Measurements from ENCODE around the gene TRIM2.
A peak's percentile ranks its signal among the peaks of the same experiment; 100 is the strongest.

TRIM2 gene

DNA sequence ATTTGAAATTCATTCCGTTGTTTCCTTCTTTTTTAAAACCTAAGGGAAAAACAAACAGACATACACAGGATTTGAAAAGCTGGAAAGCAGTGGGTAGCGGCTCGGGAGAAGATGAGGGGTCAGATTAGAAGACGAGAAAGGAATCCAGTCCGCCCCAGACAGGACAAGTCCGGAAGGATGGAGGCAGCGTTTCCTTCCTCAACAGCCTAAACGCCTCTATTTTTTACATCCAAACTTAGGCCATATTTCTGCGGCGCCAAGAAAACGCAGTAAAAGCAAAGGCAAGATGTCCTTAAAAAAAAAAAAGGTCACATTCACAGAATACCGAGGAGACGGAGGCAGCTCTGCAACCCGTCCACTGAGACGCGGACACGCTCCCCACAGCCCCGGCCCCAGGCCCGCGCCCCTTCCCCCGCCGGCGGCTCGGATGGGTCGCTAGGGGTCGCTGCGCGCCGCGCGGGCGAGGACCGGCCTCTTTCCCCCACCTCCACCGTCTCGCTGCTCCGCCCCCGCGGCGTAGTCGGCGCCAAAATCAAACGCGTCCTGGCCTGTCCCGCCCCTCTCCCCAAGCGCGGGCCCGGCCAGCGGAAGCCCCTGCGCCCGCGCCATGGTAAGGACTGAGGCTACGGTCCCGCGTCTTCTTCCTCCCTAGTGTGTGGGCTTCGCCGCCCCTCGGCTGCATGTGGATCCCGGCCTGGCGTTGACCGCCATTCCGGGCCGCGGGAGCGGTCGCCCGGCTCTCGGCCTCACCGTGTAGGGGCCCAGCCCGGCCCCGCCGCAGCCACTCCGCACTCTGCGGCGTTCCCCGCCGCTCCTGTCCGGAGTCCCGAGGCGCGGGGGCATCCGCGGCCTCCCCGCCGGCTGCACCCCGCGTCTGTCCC is 140.1 kb downstream of the TRIM2 start, which contains the start of gene MND1:
Gene MND1, plus strand, starts transcription at position 558 of the 881 bp plus-strand sequence. Its CDS starts 50 bp downstream, at position 608.
- DNase-seq = peak; percentile 29

DNA sequence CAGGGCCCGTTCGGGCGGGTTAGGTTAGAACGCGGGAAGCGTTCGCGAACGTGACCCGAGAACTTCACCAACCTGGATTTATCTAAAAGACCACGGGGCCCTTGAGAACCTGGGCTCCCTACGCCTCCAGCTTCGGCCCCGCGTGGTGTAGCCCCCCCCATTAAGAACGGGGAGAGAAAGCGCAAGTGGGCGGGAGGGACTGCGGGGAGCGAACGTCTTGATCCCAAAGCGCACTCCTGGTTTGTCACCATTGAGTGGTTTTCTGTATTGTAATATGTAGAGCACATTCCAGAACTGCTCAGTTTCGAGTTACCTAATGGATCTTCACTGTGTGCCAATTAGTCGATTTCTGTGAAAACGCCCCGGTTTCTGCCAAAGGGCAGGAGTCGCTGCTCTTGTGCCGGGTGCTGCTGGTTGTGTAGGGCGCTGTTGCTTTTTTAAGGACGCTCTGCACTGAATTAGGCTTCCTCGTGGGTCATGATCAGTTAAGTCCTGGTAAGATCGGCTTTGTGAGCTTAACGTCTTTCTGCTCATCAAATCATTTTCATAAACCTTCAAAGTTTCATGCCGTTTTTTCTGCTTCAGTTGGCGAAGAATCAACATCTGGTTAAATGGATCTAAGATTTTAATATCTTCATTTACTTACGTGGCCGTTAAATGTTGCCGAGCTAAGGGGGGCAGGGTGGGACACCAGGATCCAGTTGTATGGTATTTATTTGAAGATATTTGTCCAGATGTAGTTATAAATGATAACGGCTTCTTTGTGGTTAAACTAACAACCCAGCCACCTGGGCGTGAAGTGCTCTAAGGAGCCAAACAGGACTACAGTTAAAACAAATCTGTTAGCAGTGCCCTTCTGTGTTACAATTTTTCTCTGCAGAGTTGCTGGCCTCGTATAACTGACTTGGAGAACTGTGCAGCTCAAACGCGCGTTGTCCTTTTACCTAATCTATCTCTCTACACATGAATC is 141.1 kb downstream of the TRIM2 start:
- peak; percentile 32 for DNase-seq

DNA sequence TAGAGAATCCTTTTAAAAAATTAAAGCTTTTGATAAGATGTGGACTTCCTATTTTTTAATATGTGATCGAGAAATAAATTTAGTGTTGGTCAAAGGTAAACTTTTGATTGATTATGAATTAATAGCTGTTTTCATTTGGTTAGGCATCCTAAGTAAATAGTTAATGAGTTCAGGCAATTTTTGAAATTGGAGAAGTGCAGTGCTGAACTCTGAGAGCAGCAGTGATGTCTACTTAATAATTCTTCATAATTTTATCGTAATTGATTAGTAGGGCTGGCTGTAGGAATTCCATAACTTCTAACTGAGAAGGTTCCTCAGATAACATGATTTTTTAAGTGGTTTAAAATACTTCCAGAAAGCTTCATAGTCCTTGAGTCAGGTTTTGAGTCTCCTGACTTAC is 141.8 kb downstream of the TRIM2 start:
- DNase-seq = no peak

DNA sequence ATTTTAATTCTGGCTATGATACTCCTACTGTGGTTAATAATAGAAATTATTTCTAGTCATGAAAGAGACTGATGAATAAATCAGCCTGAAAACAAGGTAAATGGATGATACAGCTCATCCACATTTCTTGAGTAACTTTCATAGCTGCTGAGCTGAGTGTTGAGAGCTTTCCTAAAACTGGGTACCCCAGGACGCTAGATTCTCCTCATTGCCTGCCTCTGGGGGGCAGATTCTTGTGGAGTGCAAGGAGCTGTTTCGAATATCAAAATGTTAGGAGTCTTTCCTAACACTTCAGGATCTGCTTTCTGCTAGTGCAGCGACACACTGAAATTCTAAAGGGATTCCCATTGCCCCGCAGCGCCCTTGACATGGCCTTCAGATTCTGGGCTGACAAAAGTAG is 142.3 kb downstream of the TRIM2 start:
- DNase-seq = no peak

DNA sequence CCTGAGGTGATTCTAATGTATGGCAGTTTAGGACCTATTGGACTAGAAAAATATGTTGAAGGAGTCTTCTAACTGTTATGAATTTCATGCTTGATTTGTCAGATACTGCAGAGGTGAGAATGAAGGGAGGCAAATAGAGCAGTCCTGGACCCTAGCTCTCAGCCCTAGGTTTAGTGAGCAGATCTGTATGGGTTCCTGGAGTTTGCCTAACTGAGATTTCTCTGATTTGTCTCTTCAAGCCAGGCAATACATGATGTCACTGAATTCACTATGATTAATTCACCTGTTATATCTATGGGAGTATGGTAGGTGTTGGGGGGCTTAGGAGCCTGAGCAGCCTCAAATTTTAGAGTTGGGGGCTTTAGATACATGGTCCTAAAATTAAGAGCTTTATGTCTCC is 142.9 kb downstream of the TRIM2 start:
- DNase-seq = no peak

DNA sequence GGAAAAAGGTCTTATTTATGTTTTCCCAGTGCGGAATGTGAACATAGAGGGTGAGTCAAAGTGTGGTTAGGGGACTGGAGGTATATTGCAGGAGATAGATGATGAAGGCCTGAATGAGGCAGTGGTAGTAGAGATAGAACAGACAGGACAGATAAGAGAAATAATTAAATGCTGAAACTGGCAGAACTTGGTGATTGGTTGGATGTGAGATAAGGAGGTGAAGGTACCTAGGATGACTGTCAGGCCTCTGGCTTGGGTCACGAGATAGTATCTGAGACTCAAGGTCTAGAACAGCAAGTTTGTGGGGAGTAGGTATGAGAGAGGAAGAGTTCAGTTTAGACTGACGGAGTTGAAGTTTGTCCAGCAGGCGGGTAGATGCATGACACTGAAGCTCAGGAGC is 143.8 kb downstream of the TRIM2 start:
- no peak for DNase-seq

DNA sequence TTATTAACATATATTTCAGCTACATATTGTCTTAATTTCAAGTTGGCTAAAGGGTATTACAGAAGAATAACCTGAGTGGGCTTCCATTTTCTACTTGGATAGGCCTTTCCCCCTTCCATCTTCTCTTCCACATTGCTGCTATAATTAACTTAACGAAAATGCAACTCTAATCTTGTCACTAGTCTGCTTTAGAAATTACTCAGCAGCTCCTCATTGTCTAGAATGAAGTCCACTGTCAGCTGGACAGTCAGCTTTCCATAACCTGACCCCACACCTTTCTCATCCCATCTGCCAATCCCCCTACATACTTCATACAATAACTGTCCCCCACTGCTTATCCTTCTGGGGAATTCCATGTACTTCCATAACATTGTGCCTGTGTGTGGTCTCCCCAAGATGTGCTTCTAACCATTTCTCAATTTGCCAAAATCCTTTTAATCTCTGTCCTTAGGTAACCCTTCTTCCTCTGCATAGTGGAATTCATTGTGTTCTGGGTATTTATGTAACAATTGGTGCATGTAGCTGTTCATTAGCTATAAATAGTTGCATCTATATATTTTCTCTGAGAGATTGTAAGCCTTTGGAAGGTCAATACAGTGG is 145.1 kb downstream of the TRIM2 start:
- DNase-seq = no peak

DNA sequence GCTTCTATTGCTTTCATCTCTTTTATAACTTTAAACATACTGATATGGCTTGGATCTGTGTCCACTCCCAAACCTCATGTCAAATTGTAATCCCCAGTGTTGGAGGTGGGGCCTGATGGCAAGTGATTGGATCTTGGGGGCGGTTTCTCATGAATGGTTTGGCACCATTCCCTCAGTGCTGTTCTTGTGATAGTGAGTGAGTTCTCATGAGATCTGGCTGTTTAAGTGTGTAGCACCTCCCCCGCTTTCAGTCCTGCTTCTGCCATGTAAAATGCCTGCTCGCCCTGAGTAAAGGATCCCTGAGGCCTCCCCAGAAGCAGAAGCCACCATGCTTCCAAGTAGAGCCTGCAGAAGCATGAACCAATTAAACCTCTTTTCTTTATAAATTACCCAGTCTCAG is 157.9 kb downstream of the TRIM2 start:
- DNase-seq = no peak

DNA sequence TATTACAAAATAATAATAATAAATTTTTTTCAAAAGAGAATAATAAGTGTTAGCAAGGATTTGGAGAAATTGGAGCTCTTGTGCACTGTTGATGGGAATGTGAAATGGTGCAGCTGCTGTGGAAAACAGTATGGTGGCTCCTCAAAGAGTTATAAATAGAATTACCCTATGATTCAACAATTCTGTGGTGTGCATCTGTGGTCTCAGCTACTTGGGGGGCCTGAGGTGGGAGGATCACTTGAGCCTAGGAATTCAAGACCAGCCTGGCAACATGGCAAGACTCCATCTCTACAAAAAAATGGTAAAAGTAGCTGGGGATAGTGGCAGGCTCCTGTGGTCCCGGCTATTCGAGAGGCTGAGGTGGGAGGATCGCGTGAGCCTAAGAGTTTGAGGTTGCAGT is 159.8 kb downstream of the TRIM2 start:
- DNase-seq = no peak

DNA sequence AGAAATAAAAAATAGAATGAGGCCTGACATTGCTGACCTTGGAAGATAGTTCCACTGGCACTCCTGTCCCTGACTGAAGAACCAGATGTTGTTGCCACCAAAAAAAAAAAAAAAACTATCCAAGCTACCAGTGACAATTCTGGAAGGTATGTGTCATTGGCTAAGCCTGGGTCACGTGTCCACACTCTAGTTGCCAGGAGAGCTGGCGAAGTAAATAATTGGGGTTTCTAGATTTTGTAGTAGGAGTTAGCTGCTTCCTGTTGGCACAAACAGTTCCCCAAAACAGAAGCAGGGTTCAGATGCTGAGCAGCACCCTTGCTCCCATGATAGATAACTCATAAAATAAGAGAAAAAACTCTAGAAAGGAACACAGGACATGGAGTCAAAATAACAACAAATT is 160.8 kb downstream of the TRIM2 start:
- DNase-seq = no peak

DNA sequence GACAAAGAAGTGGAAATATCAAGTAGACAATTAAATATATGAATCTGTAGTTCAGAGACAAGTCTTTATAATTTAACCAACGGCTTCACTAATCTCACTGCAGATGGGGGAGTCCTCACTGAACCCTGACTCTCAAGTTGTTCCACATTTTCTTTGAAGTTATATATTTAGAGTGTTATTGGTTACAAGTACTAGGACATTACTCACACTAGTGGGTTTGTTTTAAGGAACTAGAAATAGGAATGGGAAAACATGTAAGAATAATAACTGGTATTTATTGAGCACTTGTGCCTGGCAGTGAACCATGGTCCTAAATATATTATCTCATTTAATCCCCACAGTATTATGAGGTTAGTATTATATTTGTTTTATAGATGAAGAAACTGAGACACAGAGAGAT is 162.2 kb downstream of the TRIM2 start:
- DNase-seq = no peak

DNA sequence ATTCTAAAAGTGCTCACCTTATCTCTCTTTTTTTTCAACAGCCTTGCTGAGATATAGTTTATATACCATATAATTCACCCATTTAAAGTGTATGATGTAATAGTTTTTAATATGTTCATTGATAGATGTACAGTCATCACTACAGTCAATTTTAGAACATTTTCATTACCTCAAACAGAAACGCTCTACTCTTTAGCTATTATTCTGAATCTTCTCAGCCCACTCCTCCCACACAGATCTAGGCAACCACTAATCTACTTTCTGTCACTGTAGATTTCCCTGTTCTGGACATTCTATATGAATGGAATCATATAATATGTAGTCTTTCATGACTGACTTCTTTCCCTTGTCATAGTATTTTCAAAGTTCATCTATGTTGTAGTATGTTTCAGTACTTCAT is 162.8 kb downstream of the TRIM2 start:
- no peak for DNase-seq

DNA sequence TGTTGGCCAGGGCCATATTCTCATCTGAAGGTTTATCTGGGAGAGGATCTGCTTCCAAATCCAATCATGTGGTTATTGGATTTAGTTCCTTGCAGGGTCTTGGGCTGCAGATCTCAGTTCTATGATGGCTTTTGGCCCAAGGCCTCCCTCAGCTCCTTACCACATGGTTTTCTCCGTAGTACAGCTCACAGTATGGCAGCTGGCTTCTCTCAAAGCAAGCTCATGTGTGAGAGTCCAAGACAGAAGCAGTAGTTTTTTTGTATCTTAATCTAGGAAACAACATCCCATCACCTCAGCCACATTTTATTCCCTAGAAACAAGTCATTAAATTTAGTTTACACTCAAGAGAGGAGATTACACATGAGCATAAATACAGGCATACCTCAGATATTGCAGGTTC is 164.8 kb downstream of the TRIM2 start:
- no peak for DNase-seq

DNA sequence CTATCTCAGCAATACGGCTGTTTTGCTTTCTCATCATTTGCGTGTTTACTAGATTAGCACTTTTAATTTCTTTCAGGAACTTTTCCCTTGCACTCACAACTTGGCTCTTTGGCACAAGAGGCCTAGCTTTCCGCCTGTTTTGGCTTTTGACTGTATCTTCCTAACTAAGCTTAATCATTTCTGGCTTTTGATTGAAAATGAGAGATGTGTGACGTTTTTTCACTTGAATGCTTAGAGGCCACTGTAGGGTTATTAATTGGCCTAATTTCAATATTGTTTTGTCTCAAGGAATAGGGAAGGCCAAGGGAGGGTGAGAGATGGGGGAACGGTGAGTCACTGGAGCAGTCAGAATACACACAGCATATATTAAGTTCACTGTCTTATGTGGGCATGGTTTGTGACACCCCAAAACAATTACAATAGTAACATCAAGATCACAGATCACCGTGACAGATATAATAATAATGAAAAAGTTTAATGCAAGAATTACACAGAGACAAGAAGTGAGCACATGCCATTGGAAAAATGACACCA is 167.5 kb downstream of the TRIM2 start:
- DNase-seq = no peak

DNA sequence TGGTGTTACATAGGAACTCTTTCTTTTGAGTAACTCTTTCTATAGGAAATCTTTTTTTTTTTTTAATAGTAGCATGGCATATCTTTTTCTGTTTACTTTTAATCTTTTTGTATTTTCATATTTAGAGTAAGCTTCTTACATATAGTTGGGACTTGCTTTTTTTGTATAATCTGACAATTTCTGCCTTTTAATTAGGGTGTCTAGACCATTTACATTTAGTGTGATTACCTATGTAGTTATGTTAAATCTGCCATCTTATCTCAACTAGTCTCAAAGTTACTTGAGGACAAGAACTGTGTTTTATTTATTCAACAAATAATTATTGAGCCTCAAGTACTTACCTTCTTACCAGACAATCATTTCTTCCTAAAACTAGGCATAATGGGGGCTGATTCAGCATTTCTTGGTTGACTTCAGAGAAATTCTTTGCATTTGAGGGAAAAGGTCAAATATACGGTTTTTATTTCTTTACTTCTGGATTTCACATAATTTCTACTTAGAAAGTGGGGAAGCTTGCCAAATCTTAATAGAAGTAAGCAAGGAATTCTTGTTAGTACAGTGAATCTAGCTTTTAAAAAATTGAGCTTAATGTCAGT is 168.8 kb downstream of the TRIM2 start:
- DNase-seq = no peak

DNA sequence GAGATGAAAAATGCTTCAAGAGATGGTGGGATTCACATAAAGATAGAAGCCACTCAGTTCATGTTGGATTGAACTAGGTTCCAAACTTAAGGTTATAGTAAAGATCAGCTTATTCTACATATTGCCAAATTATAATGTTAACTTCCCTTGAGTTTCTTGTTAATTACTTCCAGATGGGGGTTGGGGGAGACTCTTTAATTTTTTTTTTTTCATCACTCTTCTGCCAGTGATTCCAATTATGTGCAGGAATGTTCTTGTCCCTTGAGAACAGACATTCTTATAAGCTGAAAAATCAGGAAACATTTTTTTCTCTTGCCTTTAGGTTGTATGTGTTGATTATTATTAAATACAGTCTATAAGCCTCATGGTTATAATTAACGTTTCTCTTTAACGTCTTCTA is 170.2 kb downstream of the TRIM2 start:
- no peak for DNase-seq

DNA sequence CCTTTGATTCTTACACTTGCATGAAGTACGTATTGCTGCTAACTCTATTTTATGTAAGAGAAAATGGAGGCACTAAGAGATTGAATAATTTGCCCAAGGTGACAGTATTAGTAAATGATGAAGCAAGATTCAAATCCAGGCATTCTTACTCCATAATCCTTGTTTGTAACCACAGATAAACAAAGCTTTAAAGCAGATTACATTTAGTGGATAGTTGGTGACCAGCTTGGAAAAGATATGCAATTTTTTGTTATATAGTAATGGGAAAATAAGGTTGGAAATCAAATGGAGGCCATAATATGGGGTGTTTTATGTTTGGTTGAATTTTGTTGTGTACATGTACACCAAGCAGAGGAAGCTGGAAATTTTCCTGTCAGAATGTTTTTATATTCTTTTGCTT is 171.1 kb downstream of the TRIM2 start:
- no peak for DNase-seq

DNA sequence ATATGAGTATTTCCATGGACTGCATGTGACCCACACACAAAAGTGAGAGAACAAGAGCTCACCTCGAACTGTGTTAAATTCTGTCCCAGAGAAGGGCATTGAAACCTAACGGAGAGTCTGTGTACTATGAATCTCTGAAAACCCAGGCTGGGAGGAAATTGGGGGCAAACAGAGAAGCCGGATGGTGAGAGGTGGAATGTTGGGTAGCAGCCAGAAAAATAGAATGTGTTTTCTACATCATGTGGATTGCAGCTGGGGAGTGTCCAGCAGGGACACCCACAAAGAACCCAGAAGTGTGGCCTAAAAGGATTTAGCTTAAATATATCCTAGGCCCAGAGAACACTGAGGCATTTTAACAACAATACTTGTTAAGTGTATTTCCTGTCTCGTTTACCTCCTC is 178.9 kb downstream of the TRIM2 start:
- no peak for DNase-seq

DNA sequence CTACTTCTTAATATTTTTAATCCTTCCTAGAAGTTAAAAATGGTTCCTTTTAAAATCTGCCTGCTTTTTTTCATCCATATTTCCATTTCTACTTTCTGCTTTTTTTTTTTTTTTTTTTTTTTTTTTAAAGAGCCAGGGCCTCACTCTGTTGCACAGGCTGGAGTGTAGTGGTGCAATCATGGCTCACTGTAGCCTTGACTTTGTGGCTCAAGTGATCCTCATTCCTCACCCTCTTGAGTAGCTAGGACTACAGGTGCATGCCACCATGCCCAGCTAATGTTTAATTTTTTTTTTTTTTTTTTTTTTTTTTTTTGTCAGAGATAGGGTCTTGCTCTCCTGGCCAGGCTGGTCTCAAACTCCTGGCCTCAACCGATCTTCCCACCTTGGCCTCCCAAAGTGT is 179.9 kb downstream of the TRIM2 start:
- no peak for DNase-seq

DNA sequence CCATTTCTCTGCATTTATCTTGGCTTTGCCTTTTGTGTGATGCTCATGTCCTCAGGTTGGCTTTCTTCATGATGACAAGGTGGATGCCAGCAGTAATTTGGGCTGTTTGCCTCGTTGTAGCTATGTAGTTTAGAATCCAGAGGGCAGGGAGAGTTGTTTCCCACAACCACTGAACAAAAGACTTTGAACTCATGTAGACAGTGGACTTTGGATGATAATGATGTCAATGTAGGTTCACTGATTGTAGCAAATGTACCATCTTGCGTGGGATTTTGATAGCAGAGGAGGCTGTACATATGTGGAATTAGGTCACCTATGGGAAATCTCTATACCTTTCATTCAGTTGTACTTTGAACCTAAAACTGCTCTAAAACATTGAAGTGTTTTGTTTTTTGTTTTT is 181.5 kb downstream of the TRIM2 start:
- no peak for DNase-seq

DNA sequence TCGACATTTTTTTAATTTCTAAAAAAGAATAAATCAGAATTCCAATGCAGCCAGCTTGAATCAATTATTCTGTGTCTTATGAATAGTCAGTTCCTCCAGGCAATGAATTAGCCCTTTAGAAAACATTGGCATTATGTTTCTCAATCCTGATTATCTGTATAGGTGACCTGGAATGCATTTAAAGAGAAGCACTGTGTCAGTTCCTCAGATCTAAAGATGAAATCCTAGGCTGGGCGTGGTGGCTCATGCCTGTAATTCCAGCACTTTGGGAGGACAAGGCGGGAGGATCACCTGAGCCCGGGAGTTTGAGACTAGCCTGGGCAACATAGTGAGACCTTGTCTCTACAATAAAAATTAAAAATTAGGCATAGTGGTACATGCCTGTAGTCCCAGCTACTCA is 183.7 kb downstream of the TRIM2 start:
- no peak for DNase-seq

Measured in DMS79 treated with DMSO at 0.1 percent for 48 hours (cell line).